Measurements from ENCODE around the gene GMEB2.
"Not testable (repeated sequence)": the region's sequence is repeated elsewhere in the genome, so short reads cannot be mapped to it uniquely, and the experiment has no call there.

Gene GMEB2

GRCh38 chr20:63639093-63639975 lies 12.4 kb upstream of the GMEB2 start:
- no peak for DNase-seq (ENCODE audit: low read depth)

GRCh38 chr20:63636752-63637628 lies 10.1 kb upstream of the GMEB2 start:
- no peak for DNase-seq (ENCODE audit: low read depth)

GRCh38 chr20:63635431-63636141 lies 8.7 kb upstream of the GMEB2 start:
- no peak for DNase-seq (ENCODE audit: low read depth)

GRCh38 chr20:63633732-63634131 lies 6.8 kb upstream of the GMEB2 start:
- no peak for DNase-seq (ENCODE audit: low read depth)

GRCh38 chr20:63631426-63631825 lies 4.5 kb upstream of the GMEB2 start:
- not testable (repeated sequence) for DNase-seq (ENCODE audit: low read depth)

- not testable (repeated sequence) for DNase-seq (ENCODE audit: low read depth)
These were observed 4.1 kb upstream of the GMEB2 start for GRCh38 chr20:63630956-63631355.

GRCh38 chr20:63628246-63628975 lies 1.5 kb upstream of the GMEB2 start:
- DNase-seq (ENCODE audit: low read depth): peak; percentile 66

GRCh38 chr20:63627751-63628245 lies 897 bp upstream of the GMEB2 start:
- no peak for DNase-seq (ENCODE audit: low read depth)

GRCh38 chr20:63627129-63627750 lies 339 bp upstream of the GMEB2 start:
- DNase-seq (ENCODE audit: low read depth): peak; percentile 94

GRCh38 chr20:63625771-63626423 lies 1.0 kb downstream of the GMEB2 start:
- peak; percentile 18 for DNase-seq (ENCODE audit: low read depth)

GRCh38 chr20:63624486-63624885 lies 2.4 kb downstream of the GMEB2 start:
- DNase-seq (ENCODE audit: low read depth): peak; percentile 41

GRCh38 chr20:63622732-63623131 lies 4.2 kb downstream of the GMEB2 start:
- no peak for DNase-seq (ENCODE audit: low read depth)

- DNase-seq (ENCODE audit: low read depth): no peak
These were observed 4.8 kb downstream of the GMEB2 start for GRCh38 chr20:63622096-63622495.

GRCh38 chr20:63620991-63621390 lies 5.9 kb downstream of the GMEB2 start:
- DNase-seq (ENCODE audit: low read depth): no peak

- DNase-seq (ENCODE audit: low read depth): no peak
These were observed 7.4 kb downstream of the GMEB2 start for GRCh38 chr20:63619505-63619904.

- DNase-seq (ENCODE audit: low read depth): no peak
These were observed 7.8 kb downstream of the GMEB2 start for GRCh38 chr20:63619086-63619485.

GRCh38 chr20:63618291-63618980 lies 8.5 kb downstream of the GMEB2 start:
- no peak for DNase-seq (ENCODE audit: low read depth)

GRCh38 chr20:63617876-63618265 lies 9.0 kb downstream of the GMEB2 start:
- DNase-seq (ENCODE audit: low read depth): no peak

GRCh38 chr20:63617092-63617875 lies 9.6 kb downstream of the GMEB2 start:
- DNase-seq (ENCODE audit: low read depth): no peak

Data from fibroblast of gingiva (primary cell).